Breast epithelium (tissue), 4 donors: ENCODE data around the gene ASIC3. TPM values are rescaled to one million over a fixed set of nuclear protein-coding genes. Genes with fewer than 3 reads are reported as not detected.
A peak's percentile ranks its signal among the peaks of the same experiment; 100 is the strongest.

Experiments used
- DNase-seq, 2 donors: peaks; one replicate each; pipeline ENCODE4 v3.0.0-alpha.2; 2019; ENCODE audit warnings: low spot score in 2 of 2
- H3K27ac ChIP-seq, 2 donors: fragments of 200-600 bp; sonication (generic) in 1 of 2; one replicate each; pipeline ENCODE4 v1.5.1; 2016 to 2019; ENCODE audit warnings: mild to moderate bottlenecking in 1 of 2
- H3K27me3 ChIP-seq, 2 donors: fragments of 200-600 bp; sonication (generic) in 1 of 2; one replicate each; pipeline versions ENCODE4 v1.5.1 to v1.6.0; 2017 to 2019; ENCODE audit warnings: control low read depth in 1 of 2, mild to moderate bottlenecking in 1 of 2
- H3K36me3 ChIP-seq: fragments of 200-600 bp; one replicate; pipeline ENCODE4 v1.5.1; 2019
- H3K4me1 ChIP-seq, 2 donors: fragments of 200-600 bp; sonication (generic); one replicate each; pipeline ENCODE4 v1.5.1; 2016 to 2019; ENCODE audit warnings: control low read depth in 1 of 2
- H3K4me3 ChIP-seq, 3 donors: fragments of 200-600 bp; sonication (generic); 1 replicate in 2 of 3; 2 replicates in 1 of 3; pipeline ENCODE4 v1.5.1; 2016 to 2019; ENCODE audit warnings: mild to moderate bottlenecking in 3 of 3, moderate library complexity in 2 of 3
- H3K9me3 ChIP-seq, 2 donors: fragments of 200-600 bp; sonication (generic) in 1 of 2; one replicate each; pipeline ENCODE4 v1.5.1; 2016 to 2019; ENCODE audit warnings: control low read depth in 1 of 2
- POLR2A ChIP-seq: fragments of 450-650 bp; IDR thresholded peaks from one replicate; pipeline ENCODE4 v1.6.1; 2016; ENCODE audit warnings: antibody characterized with exemption, mild to moderate bottlenecking, moderate library complexity
- POLR2AphosphoS5 ChIP-seq, 3 donors: sonication (generic); formaldehyde crosslinking; IDR thresholded peaks; one replicate each; pipeline ENCODE4 v1.6.1; 2017; ENCODE audit warnings: antibody characterized with exemption in 3 of 3
- intact Hi-C: fragments of 100-400 bp; cut with DNase I; formaldehyde crosslinking; loops from one replicate; pipeline ENCODE4 v1.15.1; 2023; ENCODE audit warnings: low total_unique reads
- total RNA-seq, 3 donors: library from RNA; depleted of rRNA; stranded (reverse); fragments of >200 nt; gene quantifications; one replicate each; pipeline ENCODE4 v1.1.0, GENCODE V29; 2016
- TF ChIP-seq, protein P1 (sequence below), 3 donors: fragments of 450-650 bp; IDR thresholded peaks; one replicate each; pipeline ENCODE4 v1.5.1; 2016 to 2017; ENCODE audit warnings: antibody characterized with exemption in 3 of 3, mild to moderate bottlenecking in 3 of 3, moderate library complexity in 3 of 3

ASIC3 gene
- total RNA-seq, 3 donors from 2014 or later: 1.3 to 3.3 (median 2.3) TPM

DNA sequence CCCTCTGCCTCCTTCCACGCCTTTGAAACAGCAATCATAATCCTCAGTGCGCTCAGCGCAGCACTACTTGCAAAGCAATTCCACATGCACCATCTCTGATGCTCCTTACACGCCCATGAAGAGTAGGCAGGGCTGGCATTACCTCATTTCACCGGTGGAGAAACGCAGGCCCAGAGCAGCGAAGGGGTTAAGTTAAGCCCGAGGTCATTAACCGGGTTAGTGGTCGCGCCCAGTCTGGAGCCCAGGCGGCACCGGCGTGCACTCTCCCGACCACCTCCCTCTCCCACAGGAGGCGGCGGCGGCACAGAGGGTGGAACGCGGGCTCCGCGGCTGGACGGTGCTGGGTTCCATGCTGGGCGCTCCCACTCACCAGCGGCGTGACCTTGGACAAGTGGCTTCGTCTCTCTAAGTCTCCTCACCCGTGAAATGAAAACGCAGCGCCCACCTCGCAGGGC lies 31.8 kb downstream of the ASIC3 start:
- Histone ChIP-seq H3K27ac (peak overlapping the region; percentile 90 to 95), H3K27me3 (no peaks in the 10 kb centered on the region), H3K9me3 (no peaks in the 10 kb centered on the region), H3K36me3 (no peaks in the 10 kb centered on the region), H3K4me3 (peak overlapping the region; percentile 90 to 95 (median 91)), H3K4me1 (peaks cover 12 to 31% of the 10 kb centered on the region in 2 donors)
- no peak for TF ChIP-seq POLR2A
- TF ChIP-seq, protein P1, sequence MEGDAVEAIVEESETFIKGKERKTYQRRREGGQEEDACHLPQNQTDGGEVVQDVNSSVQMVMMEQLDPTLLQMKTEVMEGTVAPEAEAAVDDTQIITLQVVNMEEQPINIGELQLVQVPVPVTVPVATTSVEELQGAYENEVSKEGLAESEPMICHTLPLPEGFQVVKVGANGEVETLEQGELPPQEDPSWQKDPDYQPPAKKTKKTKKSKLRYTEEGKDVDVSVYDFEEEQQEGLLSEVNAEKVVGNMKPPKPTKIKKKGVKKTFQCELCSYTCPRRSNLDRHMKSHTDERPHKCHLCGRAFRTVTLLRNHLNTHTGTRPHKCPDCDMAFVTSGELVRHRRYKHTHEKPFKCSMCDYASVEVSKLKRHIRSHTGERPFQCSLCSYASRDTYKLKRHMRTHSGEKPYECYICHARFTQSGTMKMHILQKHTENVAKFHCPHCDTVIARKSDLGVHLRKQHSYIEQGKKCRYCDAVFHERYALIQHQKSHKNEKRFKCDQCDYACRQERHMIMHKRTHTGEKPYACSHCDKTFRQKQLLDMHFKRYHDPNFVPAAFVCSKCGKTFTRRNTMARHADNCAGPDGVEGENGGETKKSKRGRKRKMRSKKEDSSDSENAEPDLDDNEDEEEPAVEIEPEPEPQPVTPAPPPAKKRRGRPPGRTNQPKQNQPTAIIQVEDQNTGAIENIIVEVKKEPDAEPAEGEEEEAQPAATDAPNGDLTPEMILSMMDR (IDR thresholded peaks at IDR 0.05): no peak
- no peak for TF ChIP-seq POLR2AphosphoS5 (IDR thresholded peaks at IDR 0.05)
- intact Hi-C loops: no loop called here
- no peak for DNase-seq

GRCh38 chr7:151080522-151081169 lies 32.3 kb downstream of the ASIC3 start, which contains the start of gene FASTK:
Gene FASTK, minus strand, starts transcription at chr7:151080809. Its CDS starts 43 bp downstream, at chr7:151080766.
- H3K27ac ChIP-seq: peak within 1 kb of the TSS; percentile 90 to 95
- no peaks in the 10 kb centered on the region for H3K9me3 ChIP-seq
- TF ChIP-seq, protein P1 (IDR thresholded peaks at IDR 0.05): no peak
- TF ChIP-seq POLR2A (peak; percentile 6), POLR2AphosphoS5 (IDR thresholded peaks at IDR 0.05) (peak; percentile 33 to 55 (median 38))
- no peaks in the 10 kb centered on the region for H3K36me3 ChIP-seq
- H3K27me3 ChIP-seq: no peaks in the 10 kb centered on the region
- peak within 1 kb of the TSS; percentile 90 to 95 (median 91) for H3K4me3 ChIP-seq
- DNase-seq: peak; percentile 79 to 84
- intact Hi-C loops: no loop called here
- peaks cover 12 to 31% of the 10 kb centered on the region in 2 donors for H3K4me1 ChIP-seq

GRCh38 chr7:151081170-151082101 lies 33.1 kb downstream of the ASIC3 start:
- no peak for TF ChIP-seq POLR2AphosphoS5 (IDR thresholded peaks at IDR 0.05)
- no peak for TF ChIP-seq POLR2A
- TF ChIP-seq, protein P1 (IDR thresholded peaks at IDR 0.05): no peak
- Histone ChIP-seq H3K27ac (peak overlapping the region; percentile 90 to 95), H3K36me3 (no peaks in the 10 kb centered on the region), H3K9me3 (no peaks in the 10 kb centered on the region), H3K4me1 (peaks cover 12 to 31% of the 10 kb centered on the region in 2 donors), H3K4me3 (peak overlapping the region; percentile 90 to 95 (median 91)), H3K27me3 (no peaks in the 10 kb centered on the region)
- DNase-seq: no peak
- intact Hi-C loops: no loop called here

- intact Hi-C loops: no loop called here
- Histone ChIP-seq H3K27me3 (no peaks in the 10 kb centered on the region), H3K4me1 (peaks cover 12 to 31% of the 10 kb centered on the region in 2 donors), H3K9me3 (no peaks in the 10 kb centered on the region), H3K4me3 (peak overlapping the region; percentile 90 to 95 (median 91)), H3K36me3 (no peaks in the 10 kb centered on the region), H3K27ac (peak overlapping the region; percentile 90 to 95)
- TF ChIP-seq, protein P1 (IDR thresholded peaks at IDR 0.05): no peak
- TF ChIP-seq POLR2AphosphoS5 (IDR thresholded peaks at IDR 0.05) (no peak), POLR2A (no peak)
- no peak for DNase-seq
These were observed 34.1 kb downstream of the ASIC3 start for GRCh38 chr7:151082141-151083070.
